Neural cell (in vitro differentiated cells): ENCODE results near the gene ARL15. TPM values are rescaled to one million over a fixed set of nuclear protein-coding genes. Genes with fewer than 3 reads are reported as not detected.

Experiments
- H2AFZ ChIP-seq: fragments of 200-600, 300-800 bp; sonication (generic), shearing (Covaris generic); 2 replicates; pipeline ENCODE4 v1.6.0; 2014; ENCODE audit warnings: low read depth, mild to moderate bottlenecking, antibody characterized with exemption, low read length, moderate library complexity
- H3F3A ChIP-seq: fragments of 200-600 bp; shearing (Covaris generic); 2 replicates; pipeline ENCODE4 v1.6.1; 2016; ENCODE audit warnings: mild to moderate bottlenecking, moderate library complexity, mixed read lengths, antibody characterized with exemption, low read length; ENCODE audit not compliant: insufficient read depth, poor library complexity, severe bottlenecking
- H3K27ac ChIP-seq: fragments of 200-600, 300-800 bp; sonication (generic), shearing (Covaris generic); 2 replicates; pipeline ENCODE4 v1.5.1; 2014; ENCODE audit warnings: mild to moderate bottlenecking, low read length, moderate library complexity
- H3K27me3 ChIP-seq: fragments of 300-800, 200-600 bp; sonication (generic), shearing (Covaris generic); 2 replicates; pipeline ENCODE4 v1.6.0; 2014; ENCODE audit warnings: mild to moderate bottlenecking, low read depth, low read length, moderate library complexity; ENCODE audit not compliant: insufficient read depth
- H3K36me3 ChIP-seq: fragments of 300-800, 200-600 bp; sonication (generic), shearing (Covaris generic); 2 replicates; pipeline ENCODE4 v1.5.1; 2014; ENCODE audit warnings: mild to moderate bottlenecking, antibody characterized with exemption, low read length, moderate library complexity; ENCODE audit not compliant: insufficient read depth
- H3K4me2 ChIP-seq: fragments of 300-800, 200-600 bp; sonication (generic), shearing (Covaris generic); 2 replicates; pipeline ENCODE4 v1.6.0; 2014; ENCODE audit warnings: mild to moderate bottlenecking, low read length
- H3K4me3 ChIP-seq: fragments of 300-800, 200-600 bp; sonication (generic), shearing (Covaris generic); 2 replicates; pipeline ENCODE4 v1.5.1; 2014; ENCODE audit warnings: mild to moderate bottlenecking, low read length, moderate library complexity
- H3K79me2 ChIP-seq: fragments of 200-600 bp; shearing (Covaris generic); replicated peaks from 2 replicates; pipeline ENCODE4 v1.6.0; 2014; ENCODE audit warnings: mild to moderate bottlenecking, low read length, moderate library complexity; ENCODE audit not compliant: insufficient read depth
- H3K9ac ChIP-seq: fragments of 300-800, 200-600 bp; sonication (generic), shearing (Covaris generic); 2 replicates; pipeline ENCODE4 v1.6.1; 2016; ENCODE audit warnings: mild to moderate bottlenecking, low read length, mixed read lengths
- H3K9me2 ChIP-seq: fragments of 200-600 bp; shearing (Covaris generic); 2 replicates; pipeline ENCODE4 v1.6.1; 2016; ENCODE audit warnings: mild to moderate bottlenecking, low read length, mixed read lengths; ENCODE audit not compliant: insufficient read depth
- H3K9me3 ChIP-seq: fragments of 200-600, 300-800 bp; sonication (generic), shearing (Covaris generic); 2 replicates; pipeline ENCODE4 v1.6.1; 2016; ENCODE audit warnings: mild to moderate bottlenecking, mixed run types, low read length, moderate library complexity, mixed read lengths
- H4K20me1 ChIP-seq: fragments of 200-600 bp; shearing (Covaris generic); 2 replicates; pipeline ENCODE4 v1.6.1; 2016; ENCODE audit warnings: mild to moderate bottlenecking, mixed run types; ENCODE audit not compliant: insufficient read depth
- CTCF ChIP-seq: fragments of 450-650 bp; IDR thresholded peaks from 2 replicates; pipeline ENCODE4 v1.5.1; 2014; ENCODE audit warnings: antibody characterized with exemption, mild to moderate bottlenecking, moderate library complexity; ENCODE audit not compliant: poor library complexity, severe bottlenecking
- EP300 ChIP-seq: fragments of 450-650 bp; conservative IDR thresholded peaks from 2 replicates; pipeline ENCODE4 v1.6.1; 2014; ENCODE audit warnings: antibody characterized with exemption, mild to moderate bottlenecking, moderate library complexity; ENCODE audit not compliant: poor library complexity, severe bottlenecking
- EZH2 ChIP-seq: fragments of 200-600, 300-800 bp; shearing (Covaris generic), sonication (generic); IDR thresholded peaks from 2 replicates; pipeline ENCODE4 v1.6.1; 2014; ENCODE audit warnings: antibody characterized with exemption, low read length, borderline replicate concordance, mild to moderate bottlenecking; ENCODE audit not compliant: insufficient read depth, poor library complexity, severe bottlenecking
- MXI1 ChIP-seq: fragments of 450-650 bp; conservative IDR thresholded peaks from 2 replicates; pipeline ENCODE4 v1.6.1; 2014; ENCODE audit warnings: antibody characterized with exemption, mild to moderate bottlenecking; ENCODE audit not compliant: poor library complexity, severe bottlenecking
- POLR2AphosphoS5 ChIP-seq: IDR thresholded peaks from 2 replicates; pipeline ENCODE4 v1.6.1; 2012
- RAD21 ChIP-seq: fragments of 450-650 bp; conservative IDR thresholded peaks from 2 replicates; pipeline ENCODE4 v1.6.1; 2014; ENCODE audit warnings: antibody characterized with exemption, mild to moderate bottlenecking, moderate library complexity
- REST ChIP-seq: IDR thresholded peaks from 2 replicates; pipeline ENCODE4 v1.6.1; 2012; ENCODE audit warnings: borderline replicate concordance
- SMC3 ChIP-seq: fragments of 450-650 bp; conservative IDR thresholded peaks from 2 replicates; pipeline ENCODE4 v1.6.1; 2014; ENCODE audit warnings: antibody characterized with exemption, mild to moderate bottlenecking, moderate library complexity; ENCODE audit not compliant: poor library complexity
- TAF1 ChIP-seq: IDR thresholded peaks from 2 replicates; pipeline ENCODE4 v1.6.1; 2012; ENCODE audit warnings: low read depth
- polyA plus RNA-seq: library from polyadenylated mRNA; depleted of rRNA; stranded (reverse); fragments of >200 nt; gene quantifications from 2 replicates; pipeline ENCODE4 v1.2.3, GENCODE V29; 2014

ARL15 gene
- polyA plus RNA-seq, 1 donor from 2014 or later = 51.9 TPM

DNA sequence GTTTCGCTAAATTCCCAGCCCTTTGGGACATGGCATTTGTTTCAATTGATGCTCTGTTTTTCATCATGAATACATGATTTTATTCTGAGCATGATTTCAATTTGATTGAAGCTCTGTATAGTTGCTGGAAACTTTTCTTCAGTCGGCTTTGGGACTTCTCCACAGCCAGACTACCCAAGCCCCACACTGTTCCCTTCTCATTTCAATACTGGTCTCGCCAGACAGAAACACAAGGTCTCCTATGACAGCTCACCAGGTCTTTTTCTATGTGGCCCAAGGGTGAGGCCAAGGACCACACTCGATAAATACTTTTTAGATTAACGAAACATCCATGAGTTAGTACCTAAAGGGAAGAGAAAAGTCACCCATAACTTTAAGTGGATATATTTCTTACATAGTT, 132.2 kb downstream of the ARL15 start:
- Histone ChIP-seq H3K9me2 (no peaks in the 10 kb centered on the region), H2AFZ (no peak overlapping the region), H4K20me1 (no peaks in the 10 kb centered on the region), H3K4me2 (no peak overlapping the region), H3K9ac (no peak overlapping the region), H3K36me3 (no peaks in the 10 kb centered on the region), H3K4me3 (no peak overlapping the region), H3K9me3 (no peaks in the 10 kb centered on the region), H3K79me2 (no peaks in the 10 kb centered on the region), H3F3A (no peaks in the 10 kb centered on the region), H3K27me3 (no peaks in the 10 kb centered on the region), H3K27ac (no peak overlapping the region)
- TF ChIP-seq CTCF = no peak
- no peak for TF ChIP-seq RAD21
- TF ChIP-seq EP300 = no peak
- no peak for TF ChIP-seq TAF1
- no peak for TF ChIP-seq EZH2
- TF ChIP-seq MXI1 = no peak
- no peak for TF ChIP-seq REST
- TF ChIP-seq POLR2AphosphoS5 = no peak
- TF ChIP-seq SMC3 = no peak

DNA sequence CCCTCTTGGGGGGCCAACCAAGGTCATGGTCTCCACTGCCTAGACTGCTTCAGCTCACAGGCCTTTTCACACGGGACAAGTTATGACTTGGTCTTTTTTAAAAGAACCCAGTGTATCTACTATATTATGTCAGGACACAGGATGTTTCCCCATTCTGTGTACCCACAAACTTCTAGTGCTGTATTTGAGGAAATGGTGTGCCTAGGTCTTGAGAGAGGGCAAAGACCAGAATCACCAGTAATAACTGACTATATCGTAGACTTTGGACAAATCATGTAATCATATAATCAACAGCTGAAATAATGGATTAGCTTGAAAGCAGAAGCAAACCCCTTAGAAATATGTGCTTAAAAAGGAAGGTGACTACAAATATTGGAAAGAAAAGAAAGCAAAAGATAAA, 133.3 kb downstream of the ARL15 start:
- H3K79me2 ChIP-seq = no peaks in the 10 kb centered on the region
- H3K9me3 ChIP-seq = no peaks in the 10 kb centered on the region
- H2AFZ ChIP-seq = no peak overlapping the region
- H3F3A ChIP-seq = no peaks in the 10 kb centered on the region
- H3K4me3 ChIP-seq = no peak overlapping the region
- no peaks in the 10 kb centered on the region for H3K9me2 ChIP-seq
- no peaks in the 10 kb centered on the region for H4K20me1 ChIP-seq
- no peak overlapping the region for H3K4me2 ChIP-seq
- no peaks in the 10 kb centered on the region for H3K27me3 ChIP-seq
- no peak overlapping the region for H3K9ac ChIP-seq
- no peak for TF ChIP-seq EZH2
- no peaks in the 10 kb centered on the region for H3K36me3 ChIP-seq
- H3K27ac ChIP-seq = no peak overlapping the region
